Astrocyte of the spinal cord (primary cell): ENCODE results near the gene CDH5.

ENCODE experiments used
- DNase-seq: peaks from one replicate; pipeline ENCODE4 v3.0.0; 2011; ENCODE audit warnings: low read depth, low spot score
- H3K4me3 ChIP-seq: 2 replicates; pipeline ENCODE4 v1.5.1; 2011; ENCODE audit warnings: low read depth, mild to moderate bottlenecking, low read length, moderate library complexity
- in situ Hi-C: cut with HindIII; loops from 2 replicates; pipeline ENCODE4 v1.10.0; 2017; ENCODE audit warnings: low sequenced_read_pairs
- TF ChIP-seq, protein P1 (sequence below): IDR thresholded peaks from 2 replicates; pipeline ENCODE4 v1.5.1; 2012; ENCODE audit warnings: low read depth, mild to moderate bottlenecking, low read length, inconsistent platforms

Gene CDH5

DNA sequence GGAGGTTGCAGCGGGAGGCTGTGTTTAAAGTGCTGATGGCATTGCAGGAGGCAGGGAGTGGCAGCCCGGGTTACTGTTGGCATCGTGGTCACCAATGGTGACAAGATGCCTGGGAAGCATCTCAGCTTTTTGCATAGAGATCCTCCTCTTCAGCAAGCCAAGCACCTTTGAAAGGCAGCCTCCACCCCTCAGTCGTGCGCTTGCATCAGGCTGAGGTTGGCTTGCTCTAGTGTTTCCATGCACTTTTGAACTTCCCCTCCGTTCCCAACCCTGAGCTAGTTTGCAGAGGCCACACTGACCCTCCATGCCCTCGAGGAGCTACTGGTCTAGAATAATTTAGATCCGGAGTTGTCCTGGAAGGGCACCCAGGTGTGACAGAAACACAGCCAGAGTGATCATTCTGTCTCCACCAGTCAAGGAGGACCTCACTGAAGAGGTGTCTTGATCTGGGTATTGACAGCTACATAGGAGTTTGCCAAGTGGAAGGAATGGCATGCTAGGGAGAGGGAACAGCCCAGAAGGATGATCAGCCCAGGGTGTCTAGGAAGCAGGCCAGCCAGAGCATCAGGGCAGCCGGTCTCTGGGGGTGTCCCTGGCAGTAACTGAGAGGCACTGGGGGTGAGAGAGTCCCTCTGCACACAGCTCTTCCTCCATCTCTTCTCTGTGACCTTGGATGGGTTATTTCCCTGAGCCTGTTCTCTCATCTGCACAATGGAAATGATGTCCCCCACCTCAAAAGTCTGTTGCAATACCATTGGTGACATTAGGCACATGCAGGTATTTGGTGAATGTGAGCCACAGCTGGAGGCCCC lies 68.3 kb downstream of the CDH5 start:
- TF ChIP-seq, protein P1, sequence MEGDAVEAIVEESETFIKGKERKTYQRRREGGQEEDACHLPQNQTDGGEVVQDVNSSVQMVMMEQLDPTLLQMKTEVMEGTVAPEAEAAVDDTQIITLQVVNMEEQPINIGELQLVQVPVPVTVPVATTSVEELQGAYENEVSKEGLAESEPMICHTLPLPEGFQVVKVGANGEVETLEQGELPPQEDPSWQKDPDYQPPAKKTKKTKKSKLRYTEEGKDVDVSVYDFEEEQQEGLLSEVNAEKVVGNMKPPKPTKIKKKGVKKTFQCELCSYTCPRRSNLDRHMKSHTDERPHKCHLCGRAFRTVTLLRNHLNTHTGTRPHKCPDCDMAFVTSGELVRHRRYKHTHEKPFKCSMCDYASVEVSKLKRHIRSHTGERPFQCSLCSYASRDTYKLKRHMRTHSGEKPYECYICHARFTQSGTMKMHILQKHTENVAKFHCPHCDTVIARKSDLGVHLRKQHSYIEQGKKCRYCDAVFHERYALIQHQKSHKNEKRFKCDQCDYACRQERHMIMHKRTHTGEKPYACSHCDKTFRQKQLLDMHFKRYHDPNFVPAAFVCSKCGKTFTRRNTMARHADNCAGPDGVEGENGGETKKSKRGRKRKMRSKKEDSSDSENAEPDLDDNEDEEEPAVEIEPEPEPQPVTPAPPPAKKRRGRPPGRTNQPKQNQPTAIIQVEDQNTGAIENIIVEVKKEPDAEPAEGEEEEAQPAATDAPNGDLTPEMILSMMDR, result no peak
- in situ Hi-C loops, result no loop called here
- DNase-seq, result no peak
- H3K4me3 ChIP-seq, result no peak overlapping the region

GRCh38 chr16:66435896-66436295 lies 69.4 kb downstream of the CDH5 start:
- in situ Hi-C loops, result no loop called here
- no peak overlapping the region for H3K4me3 ChIP-seq
- no peak for DNase-seq
- TF ChIP-seq, protein P1, result no peak

DNA sequence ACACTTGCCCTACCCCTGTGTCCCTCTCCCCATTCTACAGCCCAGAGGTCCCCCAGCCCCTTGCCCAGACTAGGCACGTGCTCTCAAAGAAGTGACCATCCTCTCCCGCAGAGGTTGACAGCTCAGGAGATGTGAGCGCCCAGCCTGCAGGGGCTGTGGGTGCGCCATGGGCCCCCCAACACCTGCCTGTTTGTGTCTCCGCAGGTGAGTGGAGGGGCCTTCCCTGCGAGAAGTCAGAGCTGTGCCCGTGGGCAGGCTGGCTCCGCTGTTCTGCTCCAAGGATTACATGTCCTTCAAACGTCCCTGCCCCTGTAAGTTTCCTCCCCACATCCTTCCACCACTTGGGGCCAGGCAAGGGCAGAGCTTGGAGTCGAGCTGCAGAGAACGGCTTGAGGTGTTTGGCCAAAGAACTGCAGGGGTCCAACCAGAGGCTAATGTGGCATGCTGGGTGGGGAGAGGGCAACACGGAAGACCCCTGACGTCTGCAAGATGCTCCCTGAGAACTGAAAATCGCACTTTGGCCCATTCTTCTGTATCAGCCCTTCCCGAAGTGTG lies 71.0 kb downstream of the CDH5 start:
- H3K4me3 ChIP-seq, result no peak overlapping the region
- in situ Hi-C loops, result no loop called here
- no peak for DNase-seq
- TF ChIP-seq, protein P1, result no peak

DNA sequence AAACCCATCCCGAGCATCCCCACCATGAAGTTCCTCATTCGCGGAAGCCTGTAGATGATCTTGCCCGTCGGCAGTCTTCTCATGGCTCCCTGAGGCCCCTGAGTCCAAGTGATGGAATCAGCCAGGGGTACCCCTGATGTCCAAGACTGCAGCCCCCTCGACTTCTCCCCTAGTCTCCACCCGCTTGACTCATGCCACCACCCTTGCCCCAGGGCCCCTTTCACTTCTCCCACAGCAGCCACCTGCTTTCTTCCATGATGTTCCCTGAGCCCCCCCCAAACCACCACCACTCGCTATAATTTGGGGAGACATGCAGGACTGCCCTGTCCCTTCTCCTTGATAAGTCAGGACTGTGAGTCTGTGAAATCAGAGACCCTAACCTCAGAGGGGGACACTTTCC lies 72.0 kb downstream of the CDH5 start:
- no peak overlapping the region for H3K4me3 ChIP-seq
- TF ChIP-seq, protein P1, result no peak
- DNase-seq, result no peak
- in situ Hi-C loops, result no loop called here

GRCh38 chr16:66439051-66439730 lies 72.7 kb downstream of the CDH5 start:
- in situ Hi-C loops, result no loop called here
- TF ChIP-seq, protein P1, result no peak
- H3K4me3 ChIP-seq, result no peak overlapping the region
- no peak for DNase-seq

DNA sequence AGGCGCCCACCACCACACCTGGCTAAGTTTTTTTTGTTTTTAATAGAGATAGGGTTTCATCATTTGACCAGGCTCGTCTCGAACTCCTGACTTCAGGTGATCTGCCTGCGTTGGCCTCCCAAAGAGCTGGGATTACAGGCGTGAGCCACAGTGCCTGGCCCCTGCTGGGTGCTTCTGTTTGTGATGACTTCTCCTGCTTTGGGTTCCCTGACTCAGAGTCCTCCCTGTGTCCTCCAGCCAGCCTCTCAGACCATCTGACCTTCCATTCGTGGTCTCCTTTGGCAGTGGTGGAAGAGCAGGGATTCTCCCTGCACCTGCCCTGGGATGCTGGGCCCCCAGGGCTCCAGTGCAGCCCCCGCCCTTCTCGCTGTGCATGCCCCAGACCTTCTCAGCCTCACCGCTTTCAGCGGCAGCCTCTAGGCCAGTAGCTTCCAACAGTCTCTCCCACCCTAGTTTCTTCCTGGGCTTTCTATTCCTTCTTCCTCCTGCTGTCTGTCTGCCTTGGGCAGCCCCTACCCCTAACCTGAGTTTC lies 73.8 kb downstream of the CDH5 start:
- no peak overlapping the region for H3K4me3 ChIP-seq
- TF ChIP-seq, protein P1, result no peak
- in situ Hi-C loops, result no loop called here
- no peak for DNase-seq
